HG03575 (cell line): ENCODE results near the gene EHD1.

Source experiments
- ATAC-seq: cut with Tn5 transposase; IDR thresholded peaks from one replicate; pipeline ENCODE4 v1.9.1; 2021; ENCODE audit not compliant: unreplicated experiment, insufficient number of reproducible peaks, low FRiP score; ENCODE audit errors: extremely low read depth

The EHD1 gene

GRCh38 chr11:64838600-64839334 lies 39.7 kb downstream of the EHD1 start:
- ATAC-seq = no peak

GRCh38 chr11:64837887-64838351 lies 40.5 kb downstream of the EHD1 start:
- ATAC-seq = no peak

GRCh38 chr11:64836448-64837072 lies 41.9 kb downstream of the EHD1 start:
- ATAC-seq = no peak

GRCh38 chr11:64835616-64836447 lies 42.6 kb downstream of the EHD1 start:
- ATAC-seq = no peak

GRCh38 chr11:64834723-64835615 lies 43.5 kb downstream of the EHD1 start:
- no peak for ATAC-seq

GRCh38 chr11:64834031-64834722 lies 44.2 kb downstream of the EHD1 start:
- no peak for ATAC-seq

GRCh38 chr11:64833509-64833908 lies 44.9 kb downstream of the EHD1 start:
- ATAC-seq = no peak

GRCh38 chr11:64833198-64833502 lies 45.3 kb downstream of the EHD1 start:
- no peak for ATAC-seq

GRCh38 chr11:64832467-64833197 lies 45.8 kb downstream of the EHD1 start:
- ATAC-seq = no peak

- ATAC-seq = no peak
These were observed 47.0 kb downstream of the EHD1 start for GRCh38 chr11:64831411-64831891.

GRCh38 chr11:64829536-64830251 lies 48.7 kb downstream of the EHD1 start:
- ATAC-seq = no peak

GRCh38 chr11:64827451-64827839 lies 51.0 kb downstream of the EHD1 start:
- no peak for ATAC-seq

GRCh38 chr11:64826578-64827450 lies 51.6 kb downstream of the EHD1 start:
- ATAC-seq = no peak

GRCh38 chr11:64826062-64826461 lies 52.4 kb downstream of the EHD1 start:
- no peak for ATAC-seq

- no peak for ATAC-seq
These were observed 54.8 kb downstream of the EHD1 start for GRCh38 chr11:64823568-64824119.

- ATAC-seq = no peak
These were observed 60.9 kb downstream of the EHD1 start for GRCh38 chr11:64817476-64817875.
